Measurements from ENCODE around the gene SUSD4. TPM values are rescaled to one million over a fixed set of nuclear protein-coding genes. Genes with fewer than 3 reads are reported as not detected.

SUSD4 gene
- total RNA-seq, 4 donors from 2014 or later = 0.73 to 8.4 TPM; not detected in 2

GRCh38 chr1:223394706-223395105, 30.7 kb upstream of the SUSD4 start:
- no peak for DNase-seq
- H3K4me1 ChIP-seq = no peaks in the 10 kb centered on the region
- intact Hi-C loops (cut with DNase I; ENCODE audit: low total_unique reads) = no loop called here
- H3K27ac ChIP-seq = no peak overlapping the region
- no peak for TF ChIP-seq POLR2A (IDR thresholded peaks at IDR 0.05)
- TF ChIP-seq, protein P1, sequence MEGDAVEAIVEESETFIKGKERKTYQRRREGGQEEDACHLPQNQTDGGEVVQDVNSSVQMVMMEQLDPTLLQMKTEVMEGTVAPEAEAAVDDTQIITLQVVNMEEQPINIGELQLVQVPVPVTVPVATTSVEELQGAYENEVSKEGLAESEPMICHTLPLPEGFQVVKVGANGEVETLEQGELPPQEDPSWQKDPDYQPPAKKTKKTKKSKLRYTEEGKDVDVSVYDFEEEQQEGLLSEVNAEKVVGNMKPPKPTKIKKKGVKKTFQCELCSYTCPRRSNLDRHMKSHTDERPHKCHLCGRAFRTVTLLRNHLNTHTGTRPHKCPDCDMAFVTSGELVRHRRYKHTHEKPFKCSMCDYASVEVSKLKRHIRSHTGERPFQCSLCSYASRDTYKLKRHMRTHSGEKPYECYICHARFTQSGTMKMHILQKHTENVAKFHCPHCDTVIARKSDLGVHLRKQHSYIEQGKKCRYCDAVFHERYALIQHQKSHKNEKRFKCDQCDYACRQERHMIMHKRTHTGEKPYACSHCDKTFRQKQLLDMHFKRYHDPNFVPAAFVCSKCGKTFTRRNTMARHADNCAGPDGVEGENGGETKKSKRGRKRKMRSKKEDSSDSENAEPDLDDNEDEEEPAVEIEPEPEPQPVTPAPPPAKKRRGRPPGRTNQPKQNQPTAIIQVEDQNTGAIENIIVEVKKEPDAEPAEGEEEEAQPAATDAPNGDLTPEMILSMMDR (IDR thresholded peaks at IDR 0.05) = no peak
- no peaks in the 10 kb centered on the region for H3K36me3 ChIP-seq
- H3K27me3 ChIP-seq = no peaks in the 10 kb centered on the region
- H3K9me3 ChIP-seq = no peaks in the 10 kb centered on the region
- no peak overlapping the region for H3K4me3 ChIP-seq

DNA sequence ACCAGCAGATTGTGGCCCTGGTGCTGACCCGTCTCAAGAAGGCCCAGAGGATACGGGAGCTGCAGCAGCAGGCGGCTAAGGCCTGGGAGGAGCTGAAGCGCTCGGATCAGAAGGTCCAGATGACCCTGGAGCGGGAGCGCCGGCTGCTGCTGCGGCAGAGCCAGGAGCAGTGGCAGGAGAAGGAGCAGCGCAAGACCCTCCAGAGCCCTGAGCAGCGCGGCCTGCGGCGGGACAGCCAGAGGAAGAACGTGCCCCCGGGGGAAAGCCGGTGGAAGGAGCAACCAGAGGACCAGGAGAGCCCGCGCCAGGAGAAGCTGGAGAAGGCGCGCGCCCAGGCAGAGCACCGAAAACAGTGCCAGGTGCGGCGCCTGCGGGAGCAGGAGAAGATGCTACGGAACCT, 30.3 kb upstream of the SUSD4 start:
- no peaks in the 10 kb centered on the region for H3K9me3 ChIP-seq
- H3K27me3 ChIP-seq = no peaks in the 10 kb centered on the region
- no peaks in the 10 kb centered on the region for H3K4me1 ChIP-seq
- DNase-seq = no peak
- TF ChIP-seq POLR2A (IDR thresholded peaks at IDR 0.05) = no peak
- TF ChIP-seq, protein P1 (IDR thresholded peaks at IDR 0.05) = no peak
- no peak overlapping the region for H3K27ac ChIP-seq
- no peak overlapping the region for H3K4me3 ChIP-seq
- no peaks in the 10 kb centered on the region for H3K36me3 ChIP-seq
- intact Hi-C loops (cut with DNase I; ENCODE audit: low total_unique reads) = no loop called here

- no peaks in the 10 kb centered on the region for H3K27me3 ChIP-seq
- H3K4me3 ChIP-seq = no peak within 1 kb of the TSS
- H3K4me1 ChIP-seq = no peaks in the 10 kb centered on the region
- no peak for DNase-seq
- no peaks in the 10 kb centered on the region for H3K36me3 ChIP-seq
- TF ChIP-seq, protein P1 (IDR thresholded peaks at IDR 0.05) = no peak
- no peak for TF ChIP-seq POLR2A (IDR thresholded peaks at IDR 0.05)
- intact Hi-C loops (cut with DNase I; ENCODE audit: low total_unique reads) = no loop called here
- no peaks in the 10 kb centered on the region for H3K9me3 ChIP-seq
- no peak within 1 kb of the TSS for H3K27ac ChIP-seq
Measured at GRCh38 chr1:223393275-223394214, 29.6 kb upstream of the SUSD4 start, which contains the start of gene CCDC185. Gene CCDC185, plus strand, starts transcription at chr1:223393415. Its CDS starts 61 bp downstream, at chr1:223393476.

- H3K36me3 ChIP-seq = no peaks in the 10 kb centered on the region
- no peaks in the 10 kb centered on the region for H3K4me1 ChIP-seq
- intact Hi-C loops (cut with DNase I; ENCODE audit: low total_unique reads) = no loop called here
- H3K9me3 ChIP-seq = no peaks in the 10 kb centered on the region
- no peaks in the 10 kb centered on the region for H3K27me3 ChIP-seq
- no peak for TF ChIP-seq POLR2A (IDR thresholded peaks at IDR 0.05)
- TF ChIP-seq, protein P1 (IDR thresholded peaks at IDR 0.05) = no peak
- H3K4me3 ChIP-seq = no peak overlapping the region
- H3K27ac ChIP-seq = no peak overlapping the region
- DNase-seq = no peak
Measured at GRCh38 chr1:223390618-223391017, 26.6 kb upstream of the SUSD4 start.

GRCh38 chr1:223386013-223386412, 22.0 kb upstream of the SUSD4 start:
- Histone ChIP-seq H3K27me3 (no peaks in the 10 kb centered on the region), H3K4me1 (no peaks in the 10 kb centered on the region), H3K4me3 (no peak overlapping the region), H3K27ac (no peak overlapping the region), H3K36me3 (no peaks in the 10 kb centered on the region), H3K9me3 (no peaks in the 10 kb centered on the region)
- intact Hi-C loops (cut with DNase I; ENCODE audit: low total_unique reads) = no loop called here
- DNase-seq = no peak
- no peak for TF ChIP-seq POLR2A (IDR thresholded peaks at IDR 0.05)
- TF ChIP-seq, protein P1 (IDR thresholded peaks at IDR 0.05) = no peak

Data from uterus (tissue), 4 donors.